Measurements from ENCODE around the gene RAD51B.
"Not testable (repeated sequence)": the region's sequence is repeated elsewhere in the genome, so short reads cannot be mapped to it uniquely, and the experiment has no call there.

Gene RAD51B

DNA sequence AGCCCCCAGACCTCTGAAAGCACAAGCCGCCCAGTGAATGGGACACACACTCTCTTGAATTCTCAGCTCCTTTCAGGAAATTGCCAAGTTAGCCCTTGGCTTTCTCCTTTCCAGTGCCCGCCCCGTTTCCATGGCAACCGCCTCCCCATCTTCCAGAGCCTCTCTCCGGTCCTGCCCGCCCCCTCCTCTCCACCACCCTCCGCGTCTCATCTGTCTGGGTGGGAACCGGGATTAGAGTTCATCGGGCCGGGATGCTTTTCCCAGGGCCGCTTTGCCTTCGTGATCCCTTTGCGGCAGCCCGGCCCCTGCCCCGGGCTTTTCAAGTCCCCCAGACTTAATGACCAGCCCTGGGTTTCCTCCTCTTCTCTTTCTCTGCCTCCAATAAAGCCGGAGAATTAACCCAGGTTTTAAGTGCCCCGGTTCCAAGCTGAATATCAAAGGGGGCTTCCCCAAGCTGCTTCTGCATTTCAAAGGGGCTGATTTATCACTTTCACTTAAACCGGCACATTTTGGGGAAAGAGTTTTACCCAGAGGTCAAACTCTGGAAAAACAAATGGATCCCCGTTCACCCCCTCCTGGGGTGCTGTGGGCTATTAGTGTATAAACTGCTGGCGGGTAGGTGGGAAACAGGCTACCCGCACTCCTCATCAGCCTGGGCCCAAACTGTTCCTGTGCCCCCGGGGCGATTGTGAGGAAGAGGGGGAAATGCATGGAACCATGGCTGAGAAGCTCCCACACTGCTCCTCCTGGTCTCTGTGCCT, 871.6 kb downstream of the RAD51B start:
- no peak for DNase-seq

DNA sequence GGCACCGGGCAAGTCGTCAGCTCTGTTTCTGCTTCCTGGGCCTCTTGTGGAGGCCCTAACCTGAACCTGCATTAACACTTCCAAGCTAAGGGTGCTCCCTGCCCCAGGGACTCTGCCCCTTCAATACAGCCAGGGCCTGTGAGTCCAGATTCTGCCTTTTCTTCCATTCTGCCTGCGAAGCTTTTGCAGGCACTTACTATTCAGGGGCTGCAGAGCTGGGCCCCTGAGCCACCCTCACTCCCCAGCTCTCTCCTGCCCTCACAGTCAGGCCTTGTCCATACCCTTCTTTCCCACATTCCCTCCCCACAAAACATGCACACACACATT, 872.2 kb downstream of the RAD51B start:
- no peak for DNase-seq

DNA sequence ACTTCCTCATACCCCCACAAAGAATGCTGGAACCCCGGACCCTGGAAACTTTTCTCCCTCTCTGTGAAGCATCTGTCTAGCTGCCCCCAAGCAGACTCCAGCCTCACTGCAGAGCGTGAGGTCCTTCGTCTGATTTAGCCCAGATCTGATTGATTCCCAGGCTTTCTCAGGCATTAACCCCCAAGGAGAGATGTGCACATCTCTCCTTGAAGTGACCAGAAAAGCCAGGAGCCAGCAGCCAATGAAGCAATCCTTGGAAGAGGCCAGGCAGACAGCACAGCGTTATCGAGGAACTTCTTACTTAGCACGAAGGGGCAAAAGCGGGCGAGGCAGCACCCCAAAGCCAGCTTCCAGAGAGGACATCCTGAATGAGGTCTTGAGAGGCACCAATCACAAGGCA, 872.6 kb downstream of the RAD51B start:
- no peak for DNase-seq

DNA sequence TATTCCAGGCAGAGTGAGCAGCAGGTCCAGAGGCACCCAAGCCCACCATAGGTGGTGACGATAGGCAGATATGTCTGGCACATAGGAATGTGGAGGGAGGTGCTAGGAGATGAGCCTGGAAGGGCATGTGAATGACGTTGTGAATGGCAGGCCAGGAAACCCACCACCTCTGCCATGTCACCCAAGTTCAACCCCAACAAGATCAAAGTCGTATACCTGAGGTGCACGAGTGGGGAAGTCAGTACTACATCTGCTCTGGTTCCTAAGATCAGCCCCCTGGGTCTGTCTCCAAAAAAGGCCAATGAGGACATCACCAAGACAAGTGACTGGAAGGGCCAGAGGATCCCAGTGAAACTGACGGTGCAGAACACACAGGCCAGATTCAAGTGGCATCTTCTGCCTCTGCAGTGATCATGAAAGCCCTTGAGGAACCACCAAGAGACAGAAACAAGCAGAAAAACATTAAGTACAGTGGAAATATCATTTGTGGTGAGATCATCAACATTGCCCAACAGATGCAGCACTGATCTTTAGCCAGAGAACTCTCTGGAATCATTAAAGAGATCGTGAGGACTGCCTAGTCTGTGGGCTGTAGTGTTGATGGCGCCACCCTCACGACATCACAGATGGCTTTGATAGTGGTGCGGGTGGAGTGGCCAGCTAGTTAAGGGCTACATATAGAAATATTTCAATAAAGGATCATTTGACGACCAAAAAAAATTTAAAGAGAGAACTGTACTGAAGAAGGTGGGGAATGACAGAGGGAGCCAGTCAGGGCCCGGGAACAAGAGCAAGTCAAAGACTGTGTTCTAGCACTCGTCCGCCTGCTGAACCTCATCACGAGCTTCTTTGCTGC, 873.6 kb downstream of the RAD51B start:
- no peak for DNase-seq

DNA sequence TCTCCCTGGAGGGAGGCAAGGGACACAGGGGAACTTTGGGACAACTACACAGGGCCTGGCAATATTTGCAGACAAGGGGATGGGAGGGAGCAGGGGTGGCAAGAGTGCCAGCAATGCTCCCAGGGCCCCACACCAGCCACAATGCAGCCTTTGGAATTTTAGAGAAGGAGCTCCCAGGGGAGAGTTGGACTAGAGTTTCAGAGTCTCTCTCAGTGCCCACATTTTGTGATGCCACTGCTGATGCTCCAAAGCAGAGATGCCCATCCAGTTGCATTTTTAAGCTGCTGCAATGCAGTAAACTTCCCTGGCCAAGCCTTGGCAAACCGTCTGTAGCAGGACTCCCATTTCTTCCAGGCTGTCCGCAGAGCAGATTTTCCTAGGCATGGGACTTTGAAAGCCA, 874.3 kb downstream of the RAD51B start:
- no peak for DNase-seq

DNA sequence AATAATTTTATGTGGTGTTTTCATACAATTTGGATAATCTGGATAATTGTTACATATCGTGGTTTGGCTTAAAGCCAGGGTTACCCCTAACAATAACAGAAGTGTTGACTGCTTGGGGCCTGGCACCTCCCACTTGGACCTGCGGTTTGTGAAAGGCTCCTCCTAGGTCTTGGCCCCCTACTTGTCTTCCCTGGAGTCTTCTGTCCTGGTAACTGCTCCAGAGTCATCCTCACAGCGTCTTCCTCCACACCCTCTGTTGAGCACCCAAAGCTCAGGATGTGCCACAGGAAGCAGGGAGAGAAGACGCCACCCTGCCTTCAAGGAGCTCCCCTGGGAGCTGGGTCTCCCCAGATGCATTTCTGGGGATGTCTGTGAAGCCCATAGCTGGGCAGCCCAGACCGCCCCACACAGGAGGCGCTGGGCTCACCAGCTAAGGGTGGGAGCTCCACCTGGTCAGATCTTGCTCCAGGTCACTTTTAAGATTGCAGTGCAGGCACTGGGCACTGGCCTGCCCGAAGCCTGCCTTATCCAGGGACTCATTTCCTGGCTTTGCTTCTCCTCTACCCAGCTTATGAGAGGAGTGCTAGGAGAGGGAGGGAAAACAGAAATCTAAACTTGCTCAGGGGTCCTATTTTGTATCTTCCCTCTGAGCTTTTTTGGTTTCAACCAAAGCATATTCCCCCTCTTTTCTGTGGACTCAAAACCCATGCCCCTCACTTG, 875.1 kb downstream of the RAD51B start:
- DNase-seq, result no peak

DNA sequence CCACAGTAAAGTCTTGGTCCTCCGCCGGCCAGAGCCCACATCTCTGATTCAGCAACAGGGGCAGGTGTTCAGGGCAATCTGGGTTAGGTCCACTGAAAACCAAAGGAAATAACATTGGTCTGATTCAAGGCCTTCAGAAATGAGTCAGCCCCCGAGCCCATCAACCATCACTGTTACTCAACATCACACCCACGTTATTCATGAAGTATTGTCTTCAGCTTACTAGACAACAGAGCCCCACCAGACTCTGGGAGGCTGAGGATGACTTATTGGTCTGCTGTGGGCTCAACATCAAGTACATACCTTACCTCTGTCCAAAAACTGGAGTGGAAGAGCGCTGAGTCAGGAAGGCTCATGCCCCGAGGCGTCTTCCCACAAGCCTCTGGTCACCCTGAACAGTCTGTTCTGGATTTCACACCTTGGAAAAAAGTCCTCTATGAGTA, 875.8 kb downstream of the RAD51B start:
- no peak for DNase-seq

DNA sequence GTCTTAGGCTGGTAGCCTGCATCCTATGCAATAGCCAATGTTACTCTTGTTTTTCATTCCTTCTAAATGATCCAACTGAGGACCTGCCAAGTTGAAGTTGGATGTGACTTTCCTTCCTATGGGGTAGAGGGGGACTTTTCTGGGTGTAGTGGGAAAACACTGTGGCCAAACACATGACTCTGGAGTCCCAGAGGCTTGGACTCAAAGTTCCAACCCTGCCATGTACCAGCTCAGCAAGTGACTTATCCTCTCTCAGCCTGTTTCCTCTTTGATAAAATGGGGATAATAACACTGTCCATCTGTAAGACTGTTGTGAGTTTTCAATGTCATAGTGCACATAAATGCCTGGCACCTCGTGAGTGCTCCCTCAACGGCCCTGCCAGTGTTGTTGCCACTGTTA, 876.3 kb downstream of the RAD51B start:
- DNase-seq, result no peak

DNA sequence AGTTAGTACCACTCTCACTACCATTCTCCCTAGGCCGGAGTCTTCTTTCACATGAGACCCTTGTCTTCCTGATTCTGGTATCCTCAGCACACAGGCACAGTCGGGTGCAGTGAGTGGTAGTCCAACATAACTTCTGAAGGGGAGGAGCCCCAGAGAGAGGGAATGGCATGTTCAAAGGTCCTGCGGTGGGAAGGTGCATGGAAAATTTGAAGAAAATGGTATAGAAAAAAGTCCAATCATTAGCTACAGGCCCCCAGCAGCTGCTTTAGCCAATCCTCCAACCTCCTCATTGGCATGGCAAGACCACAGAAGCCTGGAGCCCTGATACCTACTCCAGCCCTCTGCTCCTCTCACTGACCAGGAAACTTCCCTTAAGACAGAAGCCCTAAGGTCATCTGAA, 876.7 kb downstream of the RAD51B start:
- DNase-seq, result no peak

DNA sequence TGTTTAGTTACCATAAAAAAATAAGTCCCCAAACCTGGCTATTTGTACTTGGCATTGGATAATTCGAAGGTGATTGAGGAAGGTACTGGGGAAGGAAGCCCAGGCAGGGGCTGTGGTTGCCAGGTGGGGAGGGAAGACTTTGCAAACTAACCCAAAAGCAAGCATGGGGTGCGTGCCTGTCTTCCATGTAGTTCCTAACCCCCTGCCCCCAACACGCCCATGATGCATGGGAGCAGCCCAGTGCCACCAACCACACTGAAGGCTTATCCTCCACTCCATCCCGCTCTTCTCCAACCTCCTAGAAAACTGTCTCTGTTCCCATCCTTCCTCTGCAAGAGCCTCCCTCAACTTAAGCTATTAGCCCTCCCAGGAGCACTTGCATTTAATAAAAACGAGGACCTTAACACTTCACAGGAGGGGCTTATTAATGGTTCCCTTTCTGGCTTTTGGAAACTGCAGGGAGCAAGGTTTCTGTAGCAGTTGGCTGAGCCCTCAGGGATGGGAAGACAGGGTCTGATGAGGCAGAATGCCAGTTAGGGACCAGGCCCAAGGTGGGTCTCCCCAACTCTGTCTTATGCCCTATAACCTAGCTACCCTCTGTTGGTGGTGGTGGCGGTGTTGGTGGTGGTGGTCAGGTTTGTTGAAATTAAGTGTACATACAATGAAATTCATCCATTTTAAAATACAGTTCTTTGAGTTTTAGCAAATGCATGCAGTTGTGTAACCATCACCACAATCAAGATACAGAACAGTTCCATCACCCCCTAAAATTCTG, 877.3 kb downstream of the RAD51B start:
- DNase-seq, result no peak

DNA sequence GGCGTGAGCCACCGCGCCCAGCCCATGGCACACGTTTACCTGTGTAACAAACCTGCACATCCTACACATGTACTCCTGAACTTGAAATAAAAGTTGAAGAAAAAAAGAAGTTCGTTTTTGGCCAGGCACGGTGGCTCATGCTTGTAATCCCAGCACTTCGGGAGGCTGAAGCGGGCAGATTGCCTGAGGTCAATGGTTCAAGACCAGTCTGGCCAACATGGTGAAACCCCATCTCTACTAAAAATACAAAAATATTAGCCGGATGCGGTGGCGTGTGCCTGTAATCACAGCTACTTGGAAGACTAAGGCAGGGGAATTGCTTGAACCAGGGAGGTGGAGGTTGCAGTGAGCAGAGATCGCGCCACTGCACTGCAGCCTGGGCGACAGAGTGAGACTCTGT, 879.2 kb downstream of the RAD51B start:
- DNase-seq, result not testable (repeated sequence)

DNA sequence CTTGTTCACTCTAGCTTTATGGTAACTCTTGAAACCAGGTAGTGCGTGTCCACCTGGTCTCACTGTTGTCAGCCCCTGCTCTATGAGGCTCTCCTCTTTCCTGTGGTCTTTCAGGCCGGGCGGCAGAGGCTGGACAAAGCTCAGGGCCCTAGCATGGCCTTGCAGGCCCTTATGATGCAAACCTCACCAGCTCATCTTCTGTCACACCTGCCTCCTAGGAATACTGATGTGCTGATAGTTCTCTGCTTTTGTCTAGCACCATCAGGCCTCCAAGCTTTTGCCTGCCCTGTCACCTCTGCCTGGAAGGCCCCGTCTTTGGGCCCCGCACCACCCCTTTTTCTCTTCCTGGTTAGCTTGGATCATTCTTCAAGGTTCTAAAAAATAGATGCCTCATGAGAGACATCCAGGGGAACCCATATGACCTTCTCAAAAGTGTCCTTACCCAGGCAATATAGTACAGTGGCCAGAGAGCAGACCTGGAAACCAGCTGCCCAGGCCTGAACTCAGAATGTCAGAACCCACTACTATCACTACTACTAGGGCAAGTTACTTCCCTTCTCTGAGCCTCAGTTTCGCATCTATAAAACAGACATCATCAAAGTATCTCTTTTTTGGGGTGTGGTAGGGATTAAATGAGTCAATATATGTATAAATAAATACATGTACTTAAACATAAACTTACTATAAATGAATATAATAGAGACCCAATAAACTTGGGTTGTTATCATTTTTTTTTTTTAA, 881.6 kb downstream of the RAD51B start:
- no peak for DNase-seq

DNA sequence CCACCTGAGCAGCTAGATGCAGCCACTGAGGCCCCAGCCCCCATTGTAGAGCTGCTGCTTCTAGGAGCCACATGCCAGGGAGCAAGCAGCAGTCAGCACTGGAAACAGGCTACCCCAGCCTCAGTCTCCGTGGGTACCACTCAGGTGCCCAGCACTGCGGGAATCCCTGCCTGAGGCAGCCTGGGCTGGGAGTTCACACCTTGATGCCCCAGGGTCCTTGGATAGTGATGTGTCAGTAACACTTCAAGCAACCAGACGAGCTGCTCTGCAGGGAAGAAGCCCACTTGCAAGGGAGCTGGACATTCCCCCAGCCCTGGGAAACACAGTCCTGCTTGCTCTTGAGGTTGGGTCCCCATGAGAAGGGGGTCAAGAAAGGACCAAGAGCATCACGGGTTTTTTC, 882.6 kb downstream of the RAD51B start:
- no peak for DNase-seq

DNA sequence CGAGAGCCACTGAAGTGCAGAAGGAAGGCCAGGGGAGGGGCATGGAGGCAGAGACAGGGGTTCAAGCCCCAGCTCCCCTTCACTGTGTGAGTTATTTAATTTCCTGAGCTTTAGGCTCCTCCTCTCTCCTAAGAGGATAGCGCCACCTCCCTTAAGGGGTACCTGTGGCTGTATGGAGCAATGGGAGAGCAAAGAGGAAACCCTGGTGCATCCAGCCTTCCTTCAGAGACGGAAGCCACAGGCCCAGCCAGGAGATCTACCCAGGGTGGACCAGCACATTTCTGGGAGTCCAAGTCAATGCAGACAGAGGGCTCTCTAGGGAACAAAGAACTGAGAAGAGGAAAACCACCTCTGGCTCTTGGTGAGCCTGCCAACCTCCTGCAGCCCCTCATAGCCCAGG, 883.0 kb downstream of the RAD51B start:
- no peak for DNase-seq

DNA sequence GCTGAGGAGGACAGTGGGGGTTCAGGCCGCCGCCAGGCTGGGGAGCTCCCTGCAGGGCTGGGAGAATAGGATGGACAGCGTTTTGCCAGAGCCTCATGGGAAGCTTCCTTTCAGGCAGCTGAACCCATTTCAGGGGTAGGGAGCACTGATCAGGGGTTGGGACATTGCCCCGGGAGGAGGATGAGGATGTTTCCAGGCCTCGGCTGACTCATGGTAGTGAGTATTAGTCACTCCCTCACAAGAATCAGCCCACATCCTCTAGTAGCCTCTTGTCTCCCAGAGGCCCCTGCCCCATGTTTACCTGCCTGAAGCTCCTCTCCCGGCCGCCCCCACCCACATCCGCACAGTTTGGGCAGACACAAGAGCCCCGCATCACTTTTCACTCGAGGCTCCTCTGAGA, 883.5 kb downstream of the RAD51B start:
- DNase-seq, result no peak

DNA sequence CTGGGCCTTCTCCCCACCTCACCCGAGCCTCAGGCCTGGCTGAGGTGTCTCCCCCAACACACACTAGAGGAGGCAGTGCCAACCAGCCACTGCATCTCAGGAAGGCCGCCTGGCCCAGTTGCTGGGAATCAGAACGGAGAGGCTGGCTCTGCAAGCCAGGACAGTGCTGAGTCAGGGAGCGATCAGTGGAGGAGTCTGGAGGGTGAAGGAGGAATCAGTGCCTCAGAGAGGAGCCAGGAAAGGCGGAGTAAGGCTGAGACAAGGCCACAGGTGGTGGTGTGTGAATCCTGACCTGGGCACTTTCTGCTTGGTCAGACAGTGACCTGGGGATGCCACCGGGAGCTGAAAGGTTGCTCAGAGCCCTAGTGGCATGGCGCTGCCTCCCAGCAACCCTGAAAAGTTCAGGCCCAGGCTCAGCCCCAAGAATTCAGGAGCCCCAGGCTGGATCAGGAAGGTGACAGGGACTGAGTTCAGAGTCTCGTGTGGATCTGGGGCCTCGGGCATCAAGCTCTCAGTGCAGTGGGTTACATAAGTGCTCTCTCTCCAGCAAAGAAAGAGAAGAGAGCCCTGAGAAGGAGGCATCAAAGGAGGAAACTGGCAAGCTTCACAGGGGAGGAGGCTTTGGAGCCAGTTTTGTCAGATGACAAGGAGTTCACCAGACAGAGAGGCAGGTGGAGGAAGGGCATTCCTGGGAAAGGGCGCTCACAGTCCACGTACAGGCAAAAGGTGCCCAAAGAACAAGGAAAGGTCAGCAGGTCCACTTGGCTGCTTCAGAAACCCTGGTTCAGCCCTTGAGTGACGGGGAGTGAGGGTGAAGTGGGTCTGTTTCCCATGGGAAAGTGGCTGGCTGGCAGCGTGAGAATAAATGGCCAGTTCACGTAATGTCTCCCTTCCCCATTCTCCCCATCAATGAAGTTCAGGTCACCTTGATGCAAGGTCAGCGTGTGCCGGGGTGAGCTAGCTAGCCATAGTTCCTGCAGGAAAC, 885.4 kb downstream of the RAD51B start:
- no peak for DNase-seq

DNA sequence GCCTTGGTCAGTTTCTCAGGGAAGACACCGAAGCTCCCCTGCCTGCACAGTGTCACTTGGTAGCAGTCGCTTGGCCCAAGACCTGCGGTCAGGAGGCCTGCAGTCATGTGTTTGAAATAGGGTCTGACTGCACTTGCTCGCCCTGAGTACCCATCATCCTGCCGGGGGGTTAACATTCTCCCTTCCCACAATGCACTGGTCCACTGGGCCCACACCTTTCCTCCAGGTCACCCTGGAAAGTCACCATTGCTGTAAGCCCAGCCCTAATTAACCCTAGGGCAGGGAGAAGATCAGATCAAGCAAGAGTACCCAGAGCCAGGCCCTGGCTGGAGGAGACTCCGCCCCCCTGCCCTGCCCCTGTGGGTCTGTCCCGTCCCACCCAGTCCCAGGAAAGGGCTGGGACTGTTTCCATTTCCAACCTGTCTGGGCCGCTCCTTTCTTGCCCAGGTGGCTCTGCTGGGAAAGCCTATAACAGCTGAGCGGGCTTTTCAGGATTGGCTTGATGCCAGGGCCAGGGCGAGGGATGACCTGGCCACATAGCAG, 886.2 kb downstream of the RAD51B start:
- DNase-seq, result no peak

DNA sequence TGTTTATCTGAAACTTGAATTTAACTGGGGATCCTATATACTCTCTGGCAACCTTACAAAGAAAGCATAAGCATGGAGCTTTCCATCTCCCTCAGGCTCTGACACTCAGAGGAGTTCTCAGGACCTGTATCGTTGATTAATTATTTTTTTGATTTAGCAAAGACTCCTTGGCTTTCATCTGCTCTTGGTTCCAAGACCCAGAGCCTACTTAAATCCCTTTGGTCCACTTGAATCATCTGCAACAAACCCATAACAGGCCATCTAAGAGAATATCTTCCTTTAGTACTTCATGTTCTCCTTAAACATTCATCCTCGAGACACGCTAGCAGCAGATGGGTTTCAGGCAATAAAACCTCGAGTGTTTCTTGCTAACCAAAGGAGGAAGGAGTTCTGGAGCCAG, 887.9 kb downstream of the RAD51B start:
- DNase-seq, result no peak

DNA sequence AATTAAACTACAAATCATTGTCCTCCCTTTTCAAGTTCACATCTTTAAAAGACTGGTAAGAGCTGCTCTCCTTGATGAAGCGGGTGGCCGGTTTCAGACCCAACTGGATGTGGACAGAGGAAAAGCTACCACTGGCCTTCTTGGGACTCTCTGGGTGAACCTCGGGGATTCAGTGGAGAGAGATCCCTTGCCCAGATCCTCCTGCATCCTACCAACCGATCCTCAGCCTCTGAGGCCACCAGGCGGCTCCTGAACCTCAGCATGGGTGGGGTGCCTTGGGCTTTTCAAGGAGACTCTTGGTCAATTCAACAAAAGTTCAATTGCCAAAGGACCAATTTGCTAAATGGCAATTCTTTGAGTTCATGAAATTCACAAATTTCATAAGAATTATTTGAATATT, 888.8 kb downstream of the RAD51B start:
- DNase-seq, result no peak

DNA sequence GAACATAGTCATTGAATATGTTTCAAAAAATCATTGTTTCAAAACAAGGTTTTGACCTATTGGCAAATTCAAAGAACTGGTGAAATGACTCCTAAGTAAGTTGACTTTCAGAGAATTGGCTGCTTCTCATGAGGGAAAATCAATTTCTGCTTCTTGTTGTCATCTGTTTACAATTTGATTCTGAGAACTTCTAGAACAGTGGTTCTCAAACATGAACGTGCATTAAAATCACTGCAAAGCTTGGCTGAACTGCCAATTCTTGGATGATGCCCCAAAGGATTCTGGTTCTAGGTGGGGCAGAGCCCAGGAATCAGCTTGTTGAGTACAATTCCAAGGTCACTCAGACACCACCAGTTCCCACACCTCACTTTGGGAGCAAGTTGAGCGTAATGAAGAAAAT, 889.4 kb downstream of the RAD51B start:
- DNase-seq, result no peak

DNA sequence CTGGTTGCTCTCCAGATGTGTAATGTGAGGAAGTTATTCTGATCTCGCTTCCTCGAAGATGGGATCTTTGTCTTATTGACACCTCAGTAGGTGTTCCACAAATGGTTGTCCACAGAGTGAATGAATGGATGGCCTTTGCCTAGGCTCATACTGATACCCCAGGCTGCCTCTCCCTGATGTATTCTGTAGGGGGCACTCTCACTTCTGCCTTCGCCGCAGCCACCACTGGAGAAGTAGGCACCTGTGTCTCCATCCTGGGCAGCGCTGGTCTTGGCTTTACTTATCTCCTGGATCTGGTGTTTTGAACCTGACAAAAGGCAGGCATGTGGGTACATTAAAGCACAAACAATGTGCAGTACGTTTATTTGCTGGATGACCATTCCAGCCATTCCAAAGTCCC, 891.2 kb downstream of the RAD51B start:
- DNase-seq, result no peak
